Stomach smooth muscle (tissue), 2 donors: ENCODE data around the gene MXD3.

ENCODE experiments used
- H3K27ac ChIP-seq: one replicate; pipeline ENCODE4 v1.7.0; 2013; ENCODE audit warnings: mild to moderate bottlenecking, low read length, inconsistent platforms
- H3K27me3 ChIP-seq, 2 donors: one replicate each; pipeline ENCODE4 v1.7.0; 2013; ENCODE audit warnings: low read length in 2 of 2; ENCODE audit not compliant: insufficient read depth in 2 of 2, control insufficient read depth in 1 of 2
- H3K36me3 ChIP-seq, 2 donors: one replicate each; pipeline ENCODE4 v1.7.0; 2013; ENCODE audit warnings: low read length in 2 of 2; ENCODE audit not compliant: control insufficient read depth in 2 of 2, insufficient read depth in 2 of 2
- H3K4me1 ChIP-seq: one replicate; pipeline ENCODE4 v1.7.0; 2013; ENCODE audit warnings: low read length; ENCODE audit not compliant: control insufficient read depth, insufficient read depth
- H3K4me3 ChIP-seq, 2 donors: one replicate each; pipeline ENCODE4 v1.7.0; 2013; ENCODE audit warnings: low read length in 2 of 2
- H3K9ac ChIP-seq, 2 donors: one replicate each; pipeline ENCODE4 v1.7.0; 2013; ENCODE audit warnings: low read length in 2 of 2, mild to moderate bottlenecking in 1 of 2
- H3K9me3 ChIP-seq, 2 donors: one replicate each; pipeline ENCODE4 v1.7.0; 2013; ENCODE audit warnings: low read length in 2 of 2; ENCODE audit not compliant: control insufficient read depth in 2 of 2
- donor health status: healthy.
- donor health status: Pancreatic carcinoma.

Gene MXD3

GRCh38 chr5:177354711-177355110 is 43.0 kb upstream of the MXD3 start:
- Histone ChIP-seq H3K9ac (no peak overlapping the region), H3K27ac (no peak overlapping the region), H3K36me3 (peaks cover 0 to 5% of the 10 kb centered on the region in 2 donors), H3K4me3 (no peak overlapping the region), H3K9me3 (peaks cover 0 to 3% of the 10 kb centered on the region in 2 donors), H3K4me1 (peaks cover 17% of the 10 kb centered on the region), H3K27me3 (no peaks in the 10 kb centered on the region)

GRCh38 chr5:177354256-177354655 is 42.6 kb upstream of the MXD3 start:
- peaks cover 21% of the 10 kb centered on the region for H3K4me1 ChIP-seq
- H3K27me3 ChIP-seq, result no peaks in the 10 kb centered on the region
- H3K4me3 ChIP-seq, result no peak overlapping the region
- H3K27ac ChIP-seq, result no peak overlapping the region
- H3K9me3 ChIP-seq, result peaks cover 0 to 3% of the 10 kb centered on the region in 2 donors
- H3K9ac ChIP-seq, result no peak overlapping the region
- H3K36me3 ChIP-seq, result peaks cover 2 to 10% of the 10 kb centered on the region in 2 donors

- Histone ChIP-seq H3K4me1 (peaks cover 28% of the 10 kb centered on the region), H3K27ac (no peak overlapping the region), H3K9me3 (peaks cover 0 to 3% of the 10 kb centered on the region in 2 donors), H3K4me3 (no peak overlapping the region), H3K9ac (no peak overlapping the region), H3K27me3 (no peaks in the 10 kb centered on the region), H3K36me3 (peaks cover 5 to 14% of the 10 kb centered on the region in 2 donors)
Observed at GRCh38 chr5:177353093-177353492, 41.4 kb upstream of the MXD3 start.

- peak within 1 kb of the TSS; percentile 98 to 99 for H3K4me3 ChIP-seq
- H3K27me3 ChIP-seq, result no peaks in the 10 kb centered on the region
- peaks cover 34% of the 10 kb centered on the region for H3K4me1 ChIP-seq
- H3K9ac ChIP-seq, result peak within 1 kb of the TSS; percentile 95 to 99
- peak within 1 kb of the TSS; percentile 94 for H3K27ac ChIP-seq
- H3K36me3 ChIP-seq, result peaks cover 7 to 14% of the 10 kb centered on the region in 2 donors
- H3K9me3 ChIP-seq, result peaks cover 0 to 3% of the 10 kb centered on the region in 2 donors
Observed at GRCh38 chr5:177351392-177352329, 40.0 kb upstream of the MXD3 start, which contains the start of gene LMAN2. Gene LMAN2, minus strand, starts transcription at chr5:177351668. Its CDS starts 21 bp downstream, at chr5:177351647.

- H3K9me3 ChIP-seq, result peaks cover 0 to 3% of the 10 kb centered on the region in 2 donors
- H3K4me3 ChIP-seq, result peak overlapping the region; percentile 98 to 99
- peak overlapping the region; percentile 94 for H3K27ac ChIP-seq
- H3K27me3 ChIP-seq, result no peaks in the 10 kb centered on the region
- H3K9ac ChIP-seq, result peak overlapping the region; percentile 95 to 99
- H3K36me3 ChIP-seq, result peaks cover 7 to 17% of the 10 kb centered on the region in 2 donors
- peaks cover 34% of the 10 kb centered on the region for H3K4me1 ChIP-seq
Observed at GRCh38 chr5:177350776-177351391, 39.2 kb upstream of the MXD3 start.

GRCh38 chr5:177349762-177350161 is 38.1 kb upstream of the MXD3 start:
- H3K9me3 ChIP-seq, result no peaks in the 10 kb centered on the region
- H3K9ac ChIP-seq, result peak overlapping the region in 1 of 2 donors; percentile 42
- no peak overlapping the region for H3K27ac ChIP-seq
- peak overlapping the region in 1 of 2 donors; percentile 99 for H3K4me3 ChIP-seq
- no peaks in the 10 kb centered on the region for H3K27me3 ChIP-seq
- H3K36me3 ChIP-seq, result peaks cover 7 to 17% of the 10 kb centered on the region in 2 donors
- H3K4me1 ChIP-seq, result peaks cover 34% of the 10 kb centered on the region

GRCh38 chr5:177349362-177349647 is 37.6 kb upstream of the MXD3 start:
- no peak overlapping the region for H3K27ac ChIP-seq
- no peaks in the 10 kb centered on the region for H3K27me3 ChIP-seq
- H3K4me1 ChIP-seq, result peaks cover 34% of the 10 kb centered on the region
- H3K9me3 ChIP-seq, result no peaks in the 10 kb centered on the region
- H3K9ac ChIP-seq, result no peak overlapping the region
- H3K4me3 ChIP-seq, result no peak overlapping the region
- H3K36me3 ChIP-seq, result peaks cover 7 to 17% of the 10 kb centered on the region in 2 donors

GRCh38 chr5:177347699-177348098 is 36.0 kb upstream of the MXD3 start:
- Histone ChIP-seq H3K4me3 (no peak overlapping the region), H3K4me1 (peaks cover 34% of the 10 kb centered on the region), H3K9me3 (no peaks in the 10 kb centered on the region), H3K9ac (no peak overlapping the region), H3K27ac (no peak overlapping the region), H3K27me3 (no peaks in the 10 kb centered on the region), H3K36me3 (peaks cover 11 to 17% of the 10 kb centered on the region in 2 donors)

- Histone ChIP-seq H3K9me3 (no peaks in the 10 kb centered on the region), H3K4me1 (peaks cover 31% of the 10 kb centered on the region), H3K4me3 (no peak overlapping the region), H3K27me3 (no peaks in the 10 kb centered on the region), H3K9ac (no peak overlapping the region), H3K36me3 (peaks cover 11 to 17% of the 10 kb centered on the region in 2 donors), H3K27ac (no peak overlapping the region)
Observed at GRCh38 chr5:177346820-177347219, 35.1 kb upstream of the MXD3 start.

- no peaks in the 10 kb centered on the region for H3K9me3 ChIP-seq
- peaks cover 18% of the 10 kb centered on the region for H3K4me1 ChIP-seq
- peaks cover 11 to 16% of the 10 kb centered on the region in 2 donors for H3K36me3 ChIP-seq
- no peak overlapping the region for H3K9ac ChIP-seq
- H3K27me3 ChIP-seq, result no peaks in the 10 kb centered on the region
- no peak overlapping the region for H3K4me3 ChIP-seq
- H3K27ac ChIP-seq, result no peak overlapping the region
Observed at GRCh38 chr5:177344891-177345290, 33.2 kb upstream of the MXD3 start.
